HG03469 (cell line): ENCODE measurements around the gene DSTN.

Experiments used
- ATAC-seq: cut with Tn5 transposase; IDR thresholded peaks from one replicate; pipeline ENCODE4 v1.9.1; 2021; ENCODE audit warnings: mild to moderate bottlenecking, moderate library complexity, moderate number of reproducible peaks; ENCODE audit not compliant: unreplicated experiment

The DSTN gene

DNA sequence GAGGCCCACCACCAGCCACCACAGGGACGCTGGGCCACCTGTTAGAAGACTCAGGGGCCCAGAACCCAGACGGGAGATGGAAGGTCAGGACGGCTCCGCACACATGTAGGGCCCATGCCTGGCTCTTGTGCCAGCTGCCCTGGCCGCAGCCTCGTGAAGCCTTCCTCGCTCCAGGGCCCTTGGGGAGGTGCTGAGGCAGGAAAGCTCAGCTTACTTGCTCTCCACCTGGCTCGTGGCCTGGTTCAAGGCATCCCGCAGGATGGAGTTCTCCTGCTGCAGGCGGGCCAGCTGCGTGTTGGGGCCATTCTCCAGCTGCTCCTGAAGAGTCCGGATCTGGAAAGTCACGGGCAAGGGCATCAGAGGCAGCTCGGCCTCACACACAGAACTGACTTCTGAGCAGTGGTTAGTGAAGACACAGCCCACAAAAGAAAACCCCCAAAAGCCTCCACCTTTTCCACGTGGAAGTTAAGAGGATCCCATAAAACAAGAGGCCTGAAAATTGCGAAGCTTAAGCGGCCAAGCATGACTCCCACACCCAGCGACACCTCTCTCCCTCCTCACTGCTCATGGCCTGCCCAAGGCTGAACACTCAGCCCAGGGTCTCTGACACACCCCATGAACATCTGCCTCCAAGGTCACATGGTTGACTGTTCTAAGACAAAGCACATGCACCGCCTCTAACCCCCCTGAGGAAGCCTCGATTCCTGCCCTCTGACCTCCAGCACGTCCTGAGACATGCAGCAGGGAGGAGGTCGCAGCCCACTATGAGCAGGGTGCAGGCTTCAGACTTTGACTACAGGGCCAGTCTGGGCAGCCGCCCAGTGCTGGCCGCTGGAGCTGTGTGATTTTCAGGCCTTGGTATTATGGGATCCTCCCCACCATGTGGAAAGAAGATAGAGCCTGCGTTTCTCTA, 65.7 kb downstream of the DSTN start:
- no peak for ATAC-seq

GRCh38 chr20:17636523-17637412, 66.9 kb downstream of the DSTN start:
- no peak for ATAC-seq

GRCh38 chr20:17637413-17637780, 67.5 kb downstream of the DSTN start:
- no peak for ATAC-seq

- no peak for ATAC-seq
Observed at GRCh38 chr20:17637985-17638640, 68.2 kb downstream of the DSTN start.

GRCh38 chr20:17638835-17639407, 69.0 kb downstream of the DSTN start:
- ATAC-seq: no peak

DNA sequence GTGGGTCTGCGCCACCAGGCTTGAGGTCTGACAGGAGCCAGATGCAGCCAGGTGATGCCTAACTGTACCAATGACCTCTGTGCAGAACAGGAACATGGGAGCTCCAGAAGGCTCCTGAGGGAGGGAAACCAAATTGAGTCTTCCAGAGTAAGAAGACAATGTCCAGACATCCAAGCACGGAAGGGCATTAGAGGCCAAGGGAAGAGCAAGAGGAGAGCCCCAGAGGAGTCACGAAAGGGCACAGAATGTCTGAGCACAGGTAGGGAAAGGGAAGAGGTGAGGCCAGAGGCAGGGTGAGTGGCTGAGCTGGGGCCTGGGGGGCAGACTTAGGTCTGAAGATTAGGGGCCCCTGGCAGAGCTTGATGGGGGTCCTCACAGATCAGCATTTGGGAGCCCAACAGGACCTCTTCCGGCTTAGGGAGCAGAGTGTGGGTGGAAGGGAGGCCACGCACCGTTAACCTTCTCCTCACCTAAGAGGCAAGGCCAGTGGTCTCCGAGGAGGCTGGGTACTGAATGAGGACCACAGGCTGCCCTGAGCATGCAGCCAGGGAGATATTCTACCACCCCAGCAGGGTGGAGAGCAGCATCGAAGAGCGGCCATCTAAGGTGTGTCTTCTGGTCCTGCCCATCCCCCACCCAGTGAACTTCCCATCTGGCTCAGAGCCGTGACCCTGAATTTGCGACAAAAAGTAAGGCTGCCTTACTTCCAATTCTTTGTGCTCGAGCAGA, 70.4 kb downstream of the DSTN start:
- no peak for ATAC-seq

DNA sequence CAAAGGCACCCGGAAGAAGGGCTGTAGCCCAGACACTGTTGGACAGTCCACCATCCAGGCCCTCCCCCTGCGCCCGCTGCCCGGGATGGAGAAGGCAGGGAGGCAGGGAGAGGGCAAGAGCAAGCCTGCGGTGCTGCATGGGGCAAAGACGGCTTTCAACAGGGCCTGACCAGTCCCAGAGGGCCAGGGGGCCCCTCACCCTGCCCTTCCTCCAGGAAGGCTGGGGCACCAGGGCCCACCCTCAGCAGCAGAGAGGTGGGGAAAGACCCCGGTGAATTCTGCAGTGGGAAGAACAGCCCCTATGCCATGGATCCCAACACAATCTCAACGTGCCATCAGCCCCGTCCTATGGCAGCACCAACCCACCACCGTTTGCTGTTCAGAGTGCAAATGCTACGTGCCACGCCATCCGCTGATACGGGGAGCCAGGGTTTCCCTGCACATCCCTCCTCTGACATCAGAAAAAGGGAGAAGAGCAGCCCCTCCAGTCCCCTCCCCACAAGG, 71.1 kb downstream of the DSTN start:
- ATAC-seq: no peak

DNA sequence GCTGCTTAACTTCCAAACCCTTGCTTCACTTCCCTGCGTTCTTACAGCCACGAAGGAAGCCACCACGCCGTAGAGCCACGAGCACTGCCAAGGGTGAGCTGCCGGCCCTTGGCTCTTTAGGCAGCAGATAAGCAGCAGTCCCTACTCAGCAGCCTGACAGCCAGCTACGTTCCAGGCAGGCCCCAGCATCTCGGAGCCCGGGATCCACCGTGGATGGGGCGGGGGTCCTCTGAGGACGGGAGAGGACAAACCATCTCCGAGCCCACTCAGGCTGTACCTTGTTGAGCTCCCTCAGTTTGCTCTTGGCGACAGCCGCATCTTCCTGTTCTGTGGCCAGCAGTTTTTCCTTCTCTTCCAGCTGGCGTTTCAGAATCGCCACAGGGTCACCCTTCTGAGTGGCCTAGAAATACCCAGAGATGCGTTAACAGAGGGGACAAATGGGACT, 71.7 kb downstream of the DSTN start:
- ATAC-seq: no peak

- ATAC-seq: no peak
Observed at GRCh38 chr20:17641993-17642392, 72.1 kb downstream of the DSTN start.

DNA sequence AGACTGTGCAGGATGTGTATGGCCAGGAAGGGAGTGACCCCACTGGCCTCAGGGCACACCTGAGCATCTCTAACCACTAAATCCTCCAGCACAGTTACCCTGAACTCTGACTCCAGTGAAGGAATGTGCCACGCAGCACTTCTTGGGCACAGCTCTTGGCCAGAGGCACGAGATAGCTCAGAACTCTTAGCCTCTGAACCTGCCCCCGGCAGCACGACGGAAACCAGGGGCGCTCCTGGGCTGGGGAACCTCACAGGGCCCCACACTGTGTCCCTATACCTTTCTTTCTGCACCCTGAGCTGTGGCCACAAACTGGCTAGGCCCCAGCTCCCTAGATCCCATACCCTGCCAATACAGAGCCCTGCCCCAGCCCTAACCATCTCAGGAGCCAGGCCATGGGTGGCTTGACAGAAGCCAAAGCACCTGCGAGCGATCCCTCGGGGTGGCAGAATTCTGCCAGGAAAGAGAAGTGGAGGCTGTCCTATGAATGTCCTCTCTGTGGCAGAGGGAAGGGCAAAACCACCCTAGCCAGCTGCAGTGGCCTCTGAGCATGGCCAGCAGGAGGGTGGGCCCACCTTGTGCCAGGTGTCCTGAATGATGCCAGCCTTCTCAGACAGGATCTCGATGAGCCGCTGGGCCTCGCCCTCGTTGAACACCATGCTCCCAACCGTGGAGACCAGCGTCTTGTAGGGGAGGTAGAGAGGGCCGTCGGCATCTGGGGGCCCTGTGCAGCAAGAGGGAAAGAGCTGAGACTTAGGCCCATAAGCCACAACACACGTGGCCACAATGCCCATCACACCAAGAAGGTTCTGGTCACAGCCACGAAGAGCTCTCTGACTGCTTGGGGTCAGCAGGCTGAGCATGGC, 72.8 kb downstream of the DSTN start:
- ATAC-seq: no peak

DNA sequence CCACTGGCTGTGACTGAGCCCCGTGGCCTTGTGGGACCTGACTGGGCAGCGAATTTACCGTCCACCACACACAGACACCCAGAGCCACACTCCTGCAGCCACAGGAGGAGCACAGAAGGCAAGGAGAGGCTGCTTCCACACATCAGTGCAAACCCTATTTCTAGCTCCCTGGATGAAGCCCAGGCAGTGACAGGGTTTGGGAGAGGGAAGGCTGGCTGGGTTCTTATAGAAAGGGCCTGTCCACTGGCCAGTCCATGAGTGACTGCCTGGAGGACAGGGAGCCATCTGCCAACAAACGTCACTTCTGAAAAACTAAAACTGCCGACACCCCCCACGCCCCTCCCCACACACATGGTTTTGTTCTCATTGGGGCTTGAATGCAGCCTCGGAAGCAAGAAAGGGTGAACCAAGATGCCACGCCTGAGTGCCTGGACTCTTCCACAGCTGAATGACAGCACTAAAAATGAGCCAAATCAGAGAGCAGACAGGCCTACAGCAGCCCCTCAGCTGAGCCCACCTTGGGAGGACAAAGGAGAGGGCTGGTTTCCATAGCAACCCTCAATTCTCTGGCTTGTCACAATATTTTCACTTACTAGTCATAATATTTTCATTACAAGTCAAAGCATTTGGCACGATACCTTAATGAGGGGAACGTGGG, 73.8 kb downstream of the DSTN start:
- ATAC-seq: no peak

DNA sequence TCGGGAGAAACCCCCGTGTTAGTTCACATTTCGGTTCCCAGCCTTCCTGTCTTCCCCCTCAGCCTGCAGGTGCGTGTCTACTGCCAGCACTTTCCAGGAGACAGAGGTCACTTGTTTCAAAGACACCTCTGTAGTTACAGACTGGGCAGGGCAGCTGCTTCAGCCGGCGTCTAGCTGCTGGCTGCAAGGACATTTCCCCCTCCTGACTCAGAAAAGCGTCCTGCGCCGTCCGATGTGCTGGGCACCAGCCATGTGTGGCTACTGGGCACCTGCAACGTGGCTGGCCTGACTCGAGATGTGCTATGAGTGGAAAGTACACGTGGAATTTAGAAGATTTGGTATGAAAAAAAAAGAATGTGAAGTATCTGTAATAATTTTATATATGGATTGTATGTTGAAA, 74.6 kb downstream of the DSTN start:
- no peak for ATAC-seq

DNA sequence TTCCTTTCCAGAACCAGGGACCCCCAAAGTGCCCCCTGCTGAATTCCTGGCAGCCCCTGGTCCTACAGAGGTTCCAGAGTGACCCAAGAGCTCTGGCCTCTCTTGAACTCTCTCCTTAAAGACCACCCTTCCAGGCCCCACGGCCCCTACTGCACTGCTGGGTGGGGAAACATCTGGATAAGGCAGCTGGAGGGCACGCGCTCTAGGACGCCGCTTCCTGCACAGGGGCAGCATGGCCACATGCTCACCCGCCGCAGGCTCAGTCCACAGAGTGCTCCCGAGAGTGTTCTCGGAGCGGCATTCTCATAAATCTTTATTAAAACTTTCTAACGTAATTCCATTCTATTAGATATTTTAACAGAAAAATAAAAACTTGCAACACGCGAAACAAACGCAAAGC, 75.1 kb downstream of the DSTN start:
- ATAC-seq: no peak

GRCh38 chr20:17645546-17646208, 75.8 kb downstream of the DSTN start:
- ATAC-seq: no peak

- ATAC-seq: no peak
Observed at GRCh38 chr20:17646209-17646960, 76.5 kb downstream of the DSTN start.

DNA sequence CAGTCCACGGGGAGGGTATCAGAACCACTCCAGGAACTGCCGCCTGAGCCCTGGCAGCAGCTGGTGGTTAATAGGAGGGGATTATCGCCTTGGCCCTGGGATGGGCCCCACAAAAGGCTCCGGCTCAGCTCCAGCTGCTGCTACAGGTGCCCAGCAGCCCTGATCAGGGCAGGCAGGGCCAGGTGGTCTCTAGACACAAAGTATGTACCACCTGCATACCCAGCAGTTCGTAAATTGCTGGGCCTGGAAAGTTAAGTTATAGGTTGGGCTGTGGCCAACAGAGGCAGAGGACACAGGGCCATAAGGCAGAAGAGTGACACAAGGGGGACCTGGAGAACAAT, 77.1 kb downstream of the DSTN start:
- no peak for ATAC-seq
